Endodermal cell (in vitro differentiated cells): ENCODE data around the gene CYP26A1. TPM values are rescaled to one million over a fixed set of nuclear protein-coding genes. Genes with fewer than 3 reads are reported as not detected.

Experiments
- DNase-seq: peaks from one replicate; pipeline ENCODE4 v3.0.0-alpha.2; 2017
- H3K27ac ChIP-seq: 2 replicates; pipeline ENCODE4 v1.5.1; 2013; ENCODE audit warnings: mild to moderate bottlenecking, low read depth, low read length, moderate library complexity
- H3K27me3 ChIP-seq: 2 replicates; pipeline ENCODE4 v1.6.1; 2013; ENCODE audit warnings: mild to moderate bottlenecking, low read length, moderate library complexity; ENCODE audit not compliant: insufficient read depth, control insufficient read depth, poor library complexity, severe bottlenecking
- H3K36me3 ChIP-seq: 2 replicates; pipeline ENCODE4 v1.7.0; 2013; ENCODE audit warnings: mild to moderate bottlenecking, low read length, moderate library complexity; ENCODE audit not compliant: control insufficient read depth, insufficient read depth
- H3K4me1 ChIP-seq: one replicate; pipeline ENCODE4 v1.7.0; 2013; ENCODE audit warnings: low read length; ENCODE audit not compliant: control insufficient read depth, insufficient read depth
- H3K4me3 ChIP-seq: 2 replicates; pipeline ENCODE4 v1.5.1; 2013; ENCODE audit warnings: mild to moderate bottlenecking, low read length, moderate library complexity
- H3K9ac ChIP-seq: 2 replicates; pipeline ENCODE4 v1.6.1; 2013; ENCODE audit warnings: mild to moderate bottlenecking, low read length, moderate library complexity; ENCODE audit not compliant: poor library complexity, severe bottlenecking; ENCODE audit errors: extremely low read depth
- H3K9me3 ChIP-seq: 2 replicates; pipeline ENCODE4 v1.6.1; 2013; ENCODE audit warnings: mild to moderate bottlenecking, low read length, moderate library complexity; ENCODE audit not compliant: control insufficient read depth
- H3K27ac Mint-ChIP-seq: 2 replicates; pipeline ENCODE4 v1.8.0; 2020; ENCODE audit warnings: mixed read lengths
- H3K27me3 Mint-ChIP-seq: 2 replicates; pipeline ENCODE4 v1.8.0; 2021; ENCODE audit warnings: mild to moderate bottlenecking, mixed read lengths; ENCODE audit not compliant: insufficient read depth
- H3K36me3 Mint-ChIP-seq: 2 replicates; pipeline ENCODE4 v1.8.0; 2020; ENCODE audit warnings: low read depth, mixed read lengths
- H3K4me1 Mint-ChIP-seq: 2 replicates; pipeline ENCODE4 v1.8.0; 2020; ENCODE audit warnings: mixed read lengths
- H3K4me3 Mint-ChIP-seq: 2 replicates; pipeline ENCODE4 v1.8.0; 2020; ENCODE audit warnings: mild to moderate bottlenecking, moderate library complexity, mixed read lengths
- H3K9me3 Mint-ChIP-seq: 2 replicates; pipeline ENCODE4 v1.8.0; 2020; ENCODE audit warnings: mild to moderate bottlenecking, mixed read lengths
- CTCF ChIP-seq: fragments of 200-600 bp; sonication (generic); conservative IDR thresholded peaks from 2 replicates; pipeline ENCODE4 v1.5.0; 2021; ENCODE audit warnings: antibody characterized with exemption, mild to moderate bottlenecking
- WGBS, 2 experiments: methylation state at CpG; one replicate each; pipeline versions ENCODE4 v1.1.5 to v1.1.7; 2013; ENCODE audit warnings: missing lambda C conversion rate in 2 of 2, mixed read lengths in 1 of 2; ENCODE audit not compliant: insufficient coverage in 1 of 2, insufficient read length in 1 of 2; 5-methylcytosine and 5-hydroxymethylcytosine counted together
- total RNA-seq, 2 donors: library from RNA; stranded (reverse); fragmentation: NEBNext Ultra II Directional in 1 of 2; extraction: Animal tissue kit (Norgen Biotek cat#: 25700) in 1 of 2; gene quantifications; 2 replicates in 1 of 2; 3 replicates in 1 of 2; pipeline ENCODE4 v1.2.1, GENCODE V29; 2021

CYP26A1 gene
- total RNA-seq, 2 donors from 2014 or later, result 800 to 857 TPM

- H3K36me3 ChIP-seq, result peaks cover 21% of the 10 kb centered on the region
- H3K9ac ChIP-seq, result no peak overlapping the region
- no peak overlapping the region for H3K27ac Mint-ChIP-seq
- H3K27ac ChIP-seq, result no peak overlapping the region
- 90 to 96% methylated on average over 3 of the region's 3 CpGs for WGBS, 2 experiments
- no peak for TF ChIP-seq CTCF
- no peaks in the 10 kb centered on the region for H3K27me3 ChIP-seq
- peaks cover 17% of the 10 kb centered on the region for H3K4me1 Mint-ChIP-seq
- no peak overlapping the region for H3K4me3 ChIP-seq
- H3K4me1 ChIP-seq, result no peaks in the 10 kb centered on the region
- no peaks in the 10 kb centered on the region for H3K27me3 Mint-ChIP-seq
- H3K9me3 Mint-ChIP-seq, result no peaks in the 10 kb centered on the region
- H3K4me3 Mint-ChIP-seq, result no peak overlapping the region
- no peaks in the 10 kb centered on the region for H3K9me3 ChIP-seq
- H3K36me3 Mint-ChIP-seq, result peaks cover 14% of the 10 kb centered on the region
- no peak for DNase-seq
These were observed 7.6 kb downstream of the CYP26A1 start for GRCh38 chr10:93081318-93081717.

GRCh38 chr10:93081834-93082233, 8.1 kb downstream of the CYP26A1 start:
- Histone ChIP-seq H3K9me3 (no peaks in the 10 kb centered on the region), H3K27ac (no peak overlapping the region), H3K4me3 (no peak overlapping the region), H3K27me3 (no peaks in the 10 kb centered on the region), H3K36me3 (peaks cover 15% of the 10 kb centered on the region), H3K4me1 (no peaks in the 10 kb centered on the region), H3K9ac (no peak overlapping the region)
- WGBS, 2 experiments, result 87% methylated on average over 6 to 10 of the region's 10 CpGs
- no peak overlapping the region for H3K27ac Mint-ChIP-seq
- H3K36me3 Mint-ChIP-seq, result peaks cover 9% of the 10 kb centered on the region
- H3K9me3 Mint-ChIP-seq, result no peaks in the 10 kb centered on the region
- H3K4me3 Mint-ChIP-seq, result no peak overlapping the region
- peaks cover 2% of the 10 kb centered on the region for H3K27me3 Mint-ChIP-seq
- no peak for TF ChIP-seq CTCF
- peaks cover 14% of the 10 kb centered on the region for H3K4me1 Mint-ChIP-seq
- no peak for DNase-seq

GRCh38 chr10:93083743-93084539, 10.2 kb downstream of the CYP26A1 start:
- no peaks in the 10 kb centered on the region for H3K27me3 ChIP-seq
- Mint-ChIP-seq H3K4me3 (no peak overlapping the region), H3K9me3 (peaks cover 3% of the 10 kb centered on the region), H3K4me1 (peaks cover 19% of the 10 kb centered on the region), H3K27me3 (peaks cover 8% of the 10 kb centered on the region), H3K27ac (no peak overlapping the region), H3K36me3 (no peaks in the 10 kb centered on the region)
- H3K36me3 ChIP-seq, result no peaks in the 10 kb centered on the region
- no peaks in the 10 kb centered on the region for H3K9me3 ChIP-seq
- no peaks in the 10 kb centered on the region for H3K4me1 ChIP-seq
- no peak for TF ChIP-seq CTCF
- no peak overlapping the region for H3K27ac ChIP-seq
- no peak overlapping the region for H3K9ac ChIP-seq
- no peak for DNase-seq
- H3K4me3 ChIP-seq, result no peak overlapping the region
- WGBS, 2 experiments, result 82 to 88% methylated on average over 6 to 7 of the region's 7 CpGs
